ENCODE results near the gene SLCO3A1.

DNA sequence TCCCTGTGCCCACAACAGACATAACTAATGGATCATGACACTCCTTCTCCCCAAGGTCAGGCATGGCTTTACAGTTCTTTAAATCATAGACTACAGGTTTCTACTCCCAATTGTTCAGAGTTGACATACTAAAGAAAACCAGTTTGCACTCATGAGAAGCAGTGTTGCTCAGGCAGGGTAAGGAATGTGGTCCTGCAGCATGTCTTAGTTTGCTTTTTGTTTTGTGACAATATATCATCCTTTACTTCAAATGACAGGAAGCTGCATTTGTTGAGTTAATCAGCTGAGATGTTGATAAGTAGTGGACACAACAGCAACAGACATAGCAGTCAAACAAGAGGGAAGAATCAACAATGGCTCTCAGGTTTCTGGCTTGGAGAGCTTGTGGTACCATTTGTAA is 267.5 kb downstream of the SLCO3A1 start:
- TF ChIP-seq, protein P1, sequence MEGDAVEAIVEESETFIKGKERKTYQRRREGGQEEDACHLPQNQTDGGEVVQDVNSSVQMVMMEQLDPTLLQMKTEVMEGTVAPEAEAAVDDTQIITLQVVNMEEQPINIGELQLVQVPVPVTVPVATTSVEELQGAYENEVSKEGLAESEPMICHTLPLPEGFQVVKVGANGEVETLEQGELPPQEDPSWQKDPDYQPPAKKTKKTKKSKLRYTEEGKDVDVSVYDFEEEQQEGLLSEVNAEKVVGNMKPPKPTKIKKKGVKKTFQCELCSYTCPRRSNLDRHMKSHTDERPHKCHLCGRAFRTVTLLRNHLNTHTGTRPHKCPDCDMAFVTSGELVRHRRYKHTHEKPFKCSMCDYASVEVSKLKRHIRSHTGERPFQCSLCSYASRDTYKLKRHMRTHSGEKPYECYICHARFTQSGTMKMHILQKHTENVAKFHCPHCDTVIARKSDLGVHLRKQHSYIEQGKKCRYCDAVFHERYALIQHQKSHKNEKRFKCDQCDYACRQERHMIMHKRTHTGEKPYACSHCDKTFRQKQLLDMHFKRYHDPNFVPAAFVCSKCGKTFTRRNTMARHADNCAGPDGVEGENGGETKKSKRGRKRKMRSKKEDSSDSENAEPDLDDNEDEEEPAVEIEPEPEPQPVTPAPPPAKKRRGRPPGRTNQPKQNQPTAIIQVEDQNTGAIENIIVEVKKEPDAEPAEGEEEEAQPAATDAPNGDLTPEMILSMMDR (IDR thresholded peaks at IDR 0.05; ENCODE audit: insufficient read depth, low read length): no peak
- TF ChIP-seq SPI1 (IDR thresholded peaks at IDR 0.05; ENCODE audit: borderline replicate concordance, low read depth): no peak
- no peak for TF ChIP-seq POLR2AphosphoS5 (IDR thresholded peaks at IDR 0.05; ENCODE audit: low read depth)
- TF ChIP-seq REST (IDR thresholded peaks at IDR 0.05; ENCODE audit: insufficient replicate concordance, low read depth): no peak

All from HL-60 (cell line).